ENCODE results near the gene DOK4. TPM values are rescaled to one million over a fixed set of nuclear protein-coding genes. Genes with fewer than 3 reads are reported as not detected.

Gene DOK4
- total RNA-seq, 4 donors from 2014 or later, result 2.2 to 3.6 (median 2.9) TPM

DNA sequence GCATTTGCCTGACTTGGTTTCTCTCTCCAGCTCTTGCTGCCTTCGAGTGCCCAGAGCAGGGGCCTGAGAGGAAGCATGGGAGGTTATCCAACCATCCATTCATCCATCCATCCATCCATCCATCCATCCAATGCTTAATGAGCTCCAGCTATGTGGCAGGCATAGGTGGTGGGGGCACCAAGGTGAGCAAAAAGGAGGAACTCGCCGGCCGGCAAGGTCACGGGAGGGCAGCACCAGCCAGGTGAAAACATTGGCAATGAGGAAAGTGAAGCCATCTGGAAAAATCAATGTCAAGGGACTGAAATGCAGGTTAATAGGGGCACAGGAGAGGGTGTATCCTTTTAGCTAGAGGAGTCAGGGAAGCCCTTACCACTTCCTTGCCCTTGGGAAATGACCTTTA, 18.2 kb upstream of the DOK4 start:
- no peak for ATAC-seq
- in situ Hi-C loops (cut with MboI; ENCODE audit: low sequenced_read_pairs in 4 of 4), result no loop called here

DNA sequence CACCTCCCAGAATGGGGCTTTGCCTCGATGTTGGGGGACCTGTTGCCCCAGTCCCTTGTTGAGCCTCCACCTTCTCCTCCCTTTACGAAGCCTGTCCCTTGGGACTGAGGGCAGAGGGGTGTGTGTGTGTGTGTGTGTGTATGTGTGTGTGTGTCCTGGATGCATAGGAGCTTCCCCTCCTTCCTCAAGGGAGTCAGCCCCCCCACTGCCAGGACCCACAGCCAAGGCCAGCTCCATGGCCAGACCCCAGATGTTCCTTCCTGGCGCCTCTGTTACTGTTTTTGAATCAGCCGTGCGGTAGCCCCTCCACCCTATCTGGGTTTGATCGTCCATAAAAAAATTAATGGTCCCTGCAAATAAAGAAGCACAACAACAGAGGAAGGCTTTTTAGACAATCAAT, 17.7 kb upstream of the DOK4 start:
- no peak overlapping the region for H3K4me3 ChIP-seq
- DNase-seq, result no peak
- intact Hi-C loops (cut with DNase I; ENCODE audit: low total_unique reads) (no loop called here), in situ Hi-C loops (cut with MboI; ENCODE audit: low sequenced_read_pairs in 4 of 4) (no loop called here)
- no peaks in the 10 kb centered on the region for H3K27me3 ChIP-seq
- ATAC-seq, result no peak
- no peaks in the 10 kb centered on the region for H3K4me1 ChIP-seq
- H3K27ac ChIP-seq, result no peak overlapping the region
- TF ChIP-seq, protein P1, sequence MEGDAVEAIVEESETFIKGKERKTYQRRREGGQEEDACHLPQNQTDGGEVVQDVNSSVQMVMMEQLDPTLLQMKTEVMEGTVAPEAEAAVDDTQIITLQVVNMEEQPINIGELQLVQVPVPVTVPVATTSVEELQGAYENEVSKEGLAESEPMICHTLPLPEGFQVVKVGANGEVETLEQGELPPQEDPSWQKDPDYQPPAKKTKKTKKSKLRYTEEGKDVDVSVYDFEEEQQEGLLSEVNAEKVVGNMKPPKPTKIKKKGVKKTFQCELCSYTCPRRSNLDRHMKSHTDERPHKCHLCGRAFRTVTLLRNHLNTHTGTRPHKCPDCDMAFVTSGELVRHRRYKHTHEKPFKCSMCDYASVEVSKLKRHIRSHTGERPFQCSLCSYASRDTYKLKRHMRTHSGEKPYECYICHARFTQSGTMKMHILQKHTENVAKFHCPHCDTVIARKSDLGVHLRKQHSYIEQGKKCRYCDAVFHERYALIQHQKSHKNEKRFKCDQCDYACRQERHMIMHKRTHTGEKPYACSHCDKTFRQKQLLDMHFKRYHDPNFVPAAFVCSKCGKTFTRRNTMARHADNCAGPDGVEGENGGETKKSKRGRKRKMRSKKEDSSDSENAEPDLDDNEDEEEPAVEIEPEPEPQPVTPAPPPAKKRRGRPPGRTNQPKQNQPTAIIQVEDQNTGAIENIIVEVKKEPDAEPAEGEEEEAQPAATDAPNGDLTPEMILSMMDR (IDR thresholded peaks at IDR 0.05 in 4 of 5, conservative IDR thresholded peaks at IDR 0.05 in 1 of 5), result no peak
- TF ChIP-seq POLR2A (IDR thresholded peaks at IDR 0.05), result no peak
- H3K36me3 ChIP-seq, result no peaks in the 10 kb centered on the region
- no peaks in the 10 kb centered on the region for H3K9me3 ChIP-seq

More for the DNA sequence above, 18.2 kb upstream of the DOK4 start:
- DNase-seq, result no peak
- intact Hi-C loops (cut with DNase I; ENCODE audit: low total_unique reads), result no loop called here
- no peaks in the 10 kb centered on the region for H3K27me3 ChIP-seq
- H3K4me3 ChIP-seq, result no peak overlapping the region
- no peak for TF ChIP-seq POLR2A (IDR thresholded peaks at IDR 0.05)
- TF ChIP-seq, protein P1 (IDR thresholded peaks at IDR 0.05 in 4 of 5, conservative IDR thresholded peaks at IDR 0.05 in 1 of 5), result no peak
- H3K9me3 ChIP-seq, result no peaks in the 10 kb centered on the region
- no peak overlapping the region for H3K27ac ChIP-seq
- no peaks in the 10 kb centered on the region for H3K36me3 ChIP-seq
- H3K4me1 ChIP-seq, result no peaks in the 10 kb centered on the region

- in situ Hi-C loops (cut with MboI; ENCODE audit: low sequenced_read_pairs in 4 of 4) (no loop called here), intact Hi-C loops (cut with DNase I; ENCODE audit: low total_unique reads) (no loop called here)
- H3K4me1 ChIP-seq, result no peaks in the 10 kb centered on the region
- DNase-seq (no peak), ATAC-seq (no peak)
- H3K27me3 ChIP-seq, result no peaks in the 10 kb centered on the region
- no peak overlapping the region for H3K27ac ChIP-seq
- TF ChIP-seq POLR2A (IDR thresholded peaks at IDR 0.05), result no peak
- TF ChIP-seq, protein P1 (IDR thresholded peaks at IDR 0.05 in 4 of 5, conservative IDR thresholded peaks at IDR 0.05 in 1 of 5), result no peak
- no peak overlapping the region for H3K4me3 ChIP-seq
- no peaks in the 10 kb centered on the region for H3K9me3 ChIP-seq
- no peaks in the 10 kb centered on the region for H3K36me3 ChIP-seq
Observed at GRCh38 chr16:57503366-57503765, 17.1 kb upstream of the DOK4 start.

DNA sequence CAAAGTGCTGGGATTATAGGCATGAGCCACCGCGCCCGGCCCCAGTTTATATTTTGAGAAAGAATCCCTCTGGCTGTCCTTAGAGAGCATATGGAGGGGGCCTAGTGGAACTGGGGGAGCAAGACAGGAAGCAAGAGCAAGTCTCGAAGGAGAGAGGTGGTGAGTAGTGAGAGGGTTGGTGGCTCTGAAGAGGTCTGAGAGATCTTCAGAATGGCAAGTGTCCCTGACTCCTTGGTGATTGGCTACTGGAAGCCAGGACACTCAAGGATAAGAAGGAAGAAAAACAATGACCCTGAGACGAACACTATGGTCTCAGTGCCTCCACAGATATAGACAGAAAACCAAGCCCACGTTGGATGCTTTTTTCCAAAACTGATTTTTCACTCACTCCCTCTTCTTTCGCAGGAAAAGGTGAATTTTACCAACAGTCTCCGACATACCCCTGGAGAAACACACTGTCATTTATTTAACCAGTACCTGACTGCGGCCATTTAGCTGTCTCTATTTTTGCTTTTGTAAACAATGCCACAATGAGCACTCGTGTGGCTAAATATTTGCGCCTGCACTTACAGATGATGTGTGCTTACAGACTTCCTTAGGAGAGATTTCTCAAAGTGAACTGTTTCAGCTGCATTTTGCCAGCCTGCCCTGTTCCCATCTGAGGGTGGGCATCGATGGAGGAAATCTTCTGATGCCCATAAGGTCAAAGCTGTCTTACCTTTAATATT, 15.9 kb upstream of the DOK4 start:
- H3K36me3 ChIP-seq, result no peaks in the 10 kb centered on the region
- ATAC-seq (no peak), DNase-seq (no peak)
- no peak overlapping the region for H3K27ac ChIP-seq
- H3K27me3 ChIP-seq, result no peaks in the 10 kb centered on the region
- no peaks in the 10 kb centered on the region for H3K9me3 ChIP-seq
- no peak overlapping the region for H3K4me3 ChIP-seq
- intact Hi-C loops (cut with DNase I; ENCODE audit: low total_unique reads), result no loop called here
- TF ChIP-seq, protein P1 (IDR thresholded peaks at IDR 0.05 in 4 of 5, conservative IDR thresholded peaks at IDR 0.05 in 1 of 5), result no peak
- no peak for TF ChIP-seq POLR2A (IDR thresholded peaks at IDR 0.05)
- in situ Hi-C loops (cut with MboI; ENCODE audit: low sequenced_read_pairs in 4 of 4), result no loop called here
- no peaks in the 10 kb centered on the region for H3K4me1 ChIP-seq

- no peak for DNase-seq
- Histone ChIP-seq H3K4me1 (no peaks in the 10 kb centered on the region), H3K36me3 (no peaks in the 10 kb centered on the region), H3K27me3 (no peaks in the 10 kb centered on the region), H3K4me3 (no peak overlapping the region), H3K27ac (no peak overlapping the region), H3K9me3 (no peaks in the 10 kb centered on the region)
- intact Hi-C loops (cut with DNase I; ENCODE audit: low total_unique reads), result no loop called here
- in situ Hi-C loops (cut with MboI; ENCODE audit: low sequenced_read_pairs in 4 of 4), result no loop called here
- TF ChIP-seq POLR2A (IDR thresholded peaks at IDR 0.05), result no peak
- TF ChIP-seq, protein P1 (IDR thresholded peaks at IDR 0.05 in 4 of 5, conservative IDR thresholded peaks at IDR 0.05 in 1 of 5), result no peak
- no peak for ATAC-seq
Observed at GRCh38 chr16:57501492-57501891, 15.2 kb upstream of the DOK4 start.
